HCEC 1CT (cell line): ENCODE results near the gene LMO7.

Experiments
- DNase-seq: peaks from one replicate; pipeline ENCODE4 v3.0.0-alpha.2; 2017

Gene LMO7

GRCh38 chr13:75806117-75806516 is 170.0 kb downstream of the LMO7 start:
- DNase-seq, result no peak

GRCh38 chr13:75811361-75811760 is 175.2 kb downstream of the LMO7 start:
- no peak for DNase-seq

GRCh38 chr13:75811841-75812240 is 175.7 kb downstream of the LMO7 start:
- no peak for DNase-seq

- no peak for DNase-seq
These were observed 176.6 kb downstream of the LMO7 start for GRCh38 chr13:75812751-75813181.

GRCh38 chr13:75813323-75813722 is 177.2 kb downstream of the LMO7 start:
- DNase-seq, result no peak

GRCh38 chr13:75818179-75818967 is 182.2 kb downstream of the LMO7 start:
- no peak for DNase-seq

GRCh38 chr13:75818968-75819225 is 182.8 kb downstream of the LMO7 start:
- no peak for DNase-seq

GRCh38 chr13:75825161-75825560 is 189.0 kb downstream of the LMO7 start:
- no peak for DNase-seq

GRCh38 chr13:75825594-75825993 is 189.5 kb downstream of the LMO7 start:
- DNase-seq, result no peak

- no peak for DNase-seq
These were observed 190.3 kb downstream of the LMO7 start for GRCh38 chr13:75826391-75826790.

GRCh38 chr13:75829830-75830229 is 193.7 kb downstream of the LMO7 start:
- peak; percentile 4 for DNase-seq

GRCh38 chr13:75830842-75831241 is 194.7 kb downstream of the LMO7 start:
- peak; percentile 72 for DNase-seq

- no peak for DNase-seq
These were observed 195.3 kb downstream of the LMO7 start for GRCh38 chr13:75831389-75831788.

- DNase-seq, result no peak
These were observed 196.7 kb downstream of the LMO7 start for GRCh38 chr13:75832812-75833211.

- DNase-seq, result no peak
These were observed 200.3 kb downstream of the LMO7 start for GRCh38 chr13:75836441-75836840.

- DNase-seq, result no peak
These were observed 202.4 kb downstream of the LMO7 start for GRCh38 chr13:75838366-75839005.

GRCh38 chr13:75839406-75839805 is 203.3 kb downstream of the LMO7 start:
- DNase-seq, result no peak

GRCh38 chr13:75841905-75842304 is 205.8 kb downstream of the LMO7 start:
- DNase-seq, result no peak

GRCh38 chr13:75843074-75843473 is 206.9 kb downstream of the LMO7 start:
- no peak for DNase-seq

GRCh38 chr13:75843991-75844390 is 207.9 kb downstream of the LMO7 start:
- no peak for DNase-seq

- no peak for DNase-seq
These were observed 211.5 kb downstream of the LMO7 start for GRCh38 chr13:75847588-75847987.

GRCh38 chr13:75850916-75851315 is 214.8 kb downstream of the LMO7 start:
- no peak for DNase-seq

GRCh38 chr13:75855216-75855615 is 219.1 kb downstream of the LMO7 start:
- no peak for DNase-seq

- no peak for DNase-seq
These were observed 219.7 kb downstream of the LMO7 start for GRCh38 chr13:75855847-75856246.

GRCh38 chr13:75857291-75857690 is 221.2 kb downstream of the LMO7 start:
- no peak for DNase-seq
